Lung (tissue), 12 donors: ENCODE data around the gene LILRB1. TPM values are rescaled to one million over a fixed set of nuclear protein-coding genes. Genes with fewer than 3 reads are reported as not detected.

Experiments
- ATAC-seq: fragments of 200-7000 bp; cut with Tn5 transposase; one replicate; pipeline ENCODE4 v1.9.1; 2020; ENCODE audit warnings: moderate number of reproducible peaks; ENCODE audit not compliant: insufficient read depth, low FRiP score
- DNase-seq, 3 donors: peaks; one replicate each; pipeline ENCODE4 v3.0.0-alpha.2; 2013 to 2017
- H3K27ac ChIP-seq, 2 donors: one replicate each; pipeline ENCODE4 v1.5.1; 2013; ENCODE audit warnings: mild to moderate bottlenecking in 2 of 2, moderate library complexity in 2 of 2, control low read depth in 1 of 2, inconsistent platforms in 1 of 2, low read depth in 1 of 2, low read length in 1 of 2
- H3K27me3 ChIP-seq, 3 donors: one replicate each; pipeline ENCODE4 v1.5.1; 2013; ENCODE audit warnings: low read length in 2 of 3; ENCODE audit not compliant: control insufficient read depth in 3 of 3, insufficient read depth in 3 of 3
- H3K36me3 ChIP-seq, 4 donors: one replicate each; pipeline ENCODE4 v1.5.1; 2013; ENCODE audit warnings: low read length in 4 of 4, mild to moderate bottlenecking in 1 of 4, moderate library complexity in 1 of 4; ENCODE audit not compliant: control insufficient read depth in 4 of 4, insufficient read depth in 4 of 4
- H3K4me1 ChIP-seq, 5 donors: one replicate each; pipeline ENCODE4 v1.5.1; 2013; ENCODE audit warnings: low read length in 5 of 5, mild to moderate bottlenecking in 2 of 5, moderate library complexity in 1 of 5; ENCODE audit not compliant: control insufficient read depth in 5 of 5, insufficient read depth in 5 of 5
- H3K4me3 ChIP-seq: one replicate; pipeline ENCODE4 v1.5.1; 2013; ENCODE audit warnings: mild to moderate bottlenecking, control low read depth, moderate library complexity
- H3K9ac ChIP-seq, 2 donors: one replicate each; pipeline ENCODE4 v1.5.1; 2013; ENCODE audit warnings: low read length in 2 of 2, control low read depth in 1 of 2; ENCODE audit not compliant: insufficient read depth in 1 of 2
- H3K9me3 ChIP-seq, 4 donors: one replicate each; pipeline ENCODE4 v1.5.1; 2013; ENCODE audit warnings: low read length in 3 of 4, mild to moderate bottlenecking in 1 of 4, moderate library complexity in 1 of 4; ENCODE audit not compliant: control insufficient read depth in 4 of 4, insufficient read depth in 3 of 4
- WGBS, 2 donors: extraction: QIAGEN DNeasy Blood & Tissue Kit; methylation state at CpG; one replicate each; pipeline ENCODE4 v1.1.7; 2013; 5-methylcytosine and 5-hydroxymethylcytosine counted together
- polyA plus RNA-seq, 2 donors: library from polyadenylated mRNA; stranded (reverse); fragments of 200-250 nt; gene quantifications; one replicate each; pipeline ENCODE4 v1.2.1, GENCODE V29; 2013
- total RNA-seq, 2 donors: library from RNA; depleted of rRNA in 1 of 2; stranded (reverse); fragments of >200 nt in 1 of 2; gene quantifications; one replicate each; pipeline ENCODE4 v1.2.1, GENCODE V29; 2014 to 2021
- TF ChIP-seq, protein P1 (sequence below): IDR thresholded peaks from 2 replicates; pipeline ENCODE4 v1.5.1; 2012; ENCODE audit warnings: mild to moderate bottlenecking; ENCODE audit errors: control extremely low read depth, extremely low read depth
- donor health status: control.
- donor health status: control.
- donor health status: Bipolar disorder and iron deficiency.
- donor health status: healthy.
- donor health status: DM: yes; HTN: yes; CAD: no.

LILRB1 gene
- total and polyA plus RNA-seq, 4 donors: 5.1 to 90.5 (median 20.7) TPM

DNA sequence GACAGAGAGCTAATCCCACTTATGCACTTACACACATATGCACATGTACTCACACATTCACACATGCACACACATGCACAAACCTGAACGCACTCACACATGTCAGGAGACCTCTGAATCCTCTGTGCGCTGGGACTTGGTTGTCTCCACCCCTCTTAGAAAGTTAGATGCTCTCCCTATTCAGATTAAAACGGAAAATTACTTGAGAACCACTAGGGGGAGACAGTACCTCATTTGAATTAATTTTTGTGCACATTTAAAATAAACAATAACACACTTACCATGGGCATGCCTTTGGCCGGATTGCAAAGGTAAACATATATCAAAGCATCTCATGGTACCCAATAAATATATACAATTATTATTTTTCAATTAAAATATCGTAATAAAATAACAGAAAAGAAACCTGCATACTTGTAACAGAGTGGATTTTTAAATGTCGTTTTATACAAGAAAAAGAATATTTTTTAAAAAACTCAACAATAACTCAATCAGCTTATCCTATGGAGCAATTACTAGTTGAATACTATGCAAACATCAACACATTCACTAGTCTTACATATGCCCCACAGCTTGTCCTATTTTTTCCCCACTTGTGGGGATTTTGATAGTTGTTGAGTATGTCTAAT is 23.0 kb downstream of the LILRB1 start:
- DNase-seq: peak in 1 of 3 donors; percentile 10
- no peak overlapping the region for H3K27ac ChIP-seq
- no peak for ATAC-seq

DNA sequence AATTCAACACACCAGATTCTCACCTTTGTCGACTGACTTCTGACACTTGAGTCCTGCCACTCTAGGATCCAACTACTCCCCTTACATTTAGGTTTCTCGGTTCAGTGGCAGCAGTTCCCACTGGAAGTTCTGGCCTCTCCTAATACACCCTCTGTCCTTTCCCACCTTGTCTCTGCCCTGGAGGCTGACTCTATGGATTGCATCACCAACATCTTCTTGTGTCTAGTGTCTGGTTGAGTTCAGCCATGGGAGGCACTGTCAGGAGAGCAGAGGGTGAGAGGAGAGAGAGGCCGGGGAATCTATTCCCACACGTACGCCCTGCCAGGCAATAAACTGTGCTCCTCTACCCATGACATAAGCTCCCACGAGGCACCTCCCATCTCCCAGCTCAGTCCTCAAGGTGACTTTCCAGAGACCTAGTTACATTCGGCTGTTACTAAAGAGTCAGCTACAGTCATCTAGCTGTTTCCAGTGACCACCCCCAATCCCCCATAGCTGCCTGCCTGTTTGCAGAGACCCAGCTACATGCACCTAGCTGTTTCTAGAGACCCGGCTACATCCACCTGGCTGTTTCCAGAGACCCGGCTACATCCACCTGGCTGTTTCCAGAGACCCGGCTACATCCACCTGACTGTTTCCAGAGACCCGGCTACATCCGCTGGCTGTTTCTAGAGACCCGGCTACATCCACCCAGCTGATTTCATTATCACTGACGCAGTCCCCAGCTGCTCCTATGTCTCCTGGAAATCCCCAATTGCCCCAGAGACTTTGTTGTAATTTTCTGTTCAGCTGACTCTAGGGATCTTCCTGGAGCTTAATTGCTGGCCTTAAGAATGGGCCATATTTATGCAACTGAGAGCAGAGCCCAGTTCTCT is 24.4 kb downstream of the LILRB1 start:
- Histone ChIP-seq H3K9me3 (peaks cover 0 to 3% (median 0%) of the 10 kb centered on the region in 4 donors), H3K4me3 (no peak overlapping the region), H3K27ac (no peak overlapping the region), H3K9ac (no peak overlapping the region), H3K4me1 (no peaks in the 10 kb centered on the region), H3K27me3 (no peaks in the 10 kb centered on the region), H3K36me3 (no peaks in the 10 kb centered on the region)
- no peak for DNase-seq
- no peak for ATAC-seq
- 74 to 86% methylated on average over 14 of the region's 14 CpGs for WGBS, 2 donors
- TF ChIP-seq, protein P1, sequence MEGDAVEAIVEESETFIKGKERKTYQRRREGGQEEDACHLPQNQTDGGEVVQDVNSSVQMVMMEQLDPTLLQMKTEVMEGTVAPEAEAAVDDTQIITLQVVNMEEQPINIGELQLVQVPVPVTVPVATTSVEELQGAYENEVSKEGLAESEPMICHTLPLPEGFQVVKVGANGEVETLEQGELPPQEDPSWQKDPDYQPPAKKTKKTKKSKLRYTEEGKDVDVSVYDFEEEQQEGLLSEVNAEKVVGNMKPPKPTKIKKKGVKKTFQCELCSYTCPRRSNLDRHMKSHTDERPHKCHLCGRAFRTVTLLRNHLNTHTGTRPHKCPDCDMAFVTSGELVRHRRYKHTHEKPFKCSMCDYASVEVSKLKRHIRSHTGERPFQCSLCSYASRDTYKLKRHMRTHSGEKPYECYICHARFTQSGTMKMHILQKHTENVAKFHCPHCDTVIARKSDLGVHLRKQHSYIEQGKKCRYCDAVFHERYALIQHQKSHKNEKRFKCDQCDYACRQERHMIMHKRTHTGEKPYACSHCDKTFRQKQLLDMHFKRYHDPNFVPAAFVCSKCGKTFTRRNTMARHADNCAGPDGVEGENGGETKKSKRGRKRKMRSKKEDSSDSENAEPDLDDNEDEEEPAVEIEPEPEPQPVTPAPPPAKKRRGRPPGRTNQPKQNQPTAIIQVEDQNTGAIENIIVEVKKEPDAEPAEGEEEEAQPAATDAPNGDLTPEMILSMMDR: no peak

More for the DNA sequence above, 23.0 kb downstream of the LILRB1 start:
- TF ChIP-seq, protein P1: peak; percentile 17
- Histone ChIP-seq H3K9ac (no peak overlapping the region), H3K27me3 (no peaks in the 10 kb centered on the region), H3K4me1 (no peaks in the 10 kb centered on the region), H3K9me3 (peaks cover 0 to 1% (median 0%) of the 10 kb centered on the region in 4 donors), H3K36me3 (no peaks in the 10 kb centered on the region), H3K4me3 (no peak overlapping the region)
- 34 to 40% methylated on average over 6 of the region's 6 CpGs for WGBS, 2 donors

DNA sequence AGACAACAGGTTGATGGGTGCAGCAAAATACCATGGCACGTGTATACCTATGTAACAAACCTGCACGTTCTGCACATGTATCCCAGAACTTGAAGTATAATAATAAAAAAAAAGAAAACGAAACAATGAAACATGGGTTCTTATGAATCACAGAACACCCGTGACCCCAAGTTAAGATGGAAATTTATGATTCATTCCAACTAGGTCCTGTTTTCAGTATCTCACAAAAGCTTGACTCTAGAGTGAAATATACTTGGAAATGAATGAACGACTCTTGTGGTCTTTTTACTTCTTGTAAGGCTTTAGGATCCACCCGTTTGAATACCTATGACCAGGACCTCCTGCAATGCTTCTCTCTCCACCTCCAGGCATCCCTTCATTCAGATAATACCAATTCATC is 29.0 kb downstream of the LILRB1 start:
- no peak overlapping the region for H3K4me3 ChIP-seq
- no peak overlapping the region for H3K27ac ChIP-seq
- H3K9me3 ChIP-seq: peaks cover 0 to 3% (median 0%) of the 10 kb centered on the region in 4 donors
- H3K27me3 ChIP-seq: no peaks in the 10 kb centered on the region
- DNase-seq: no peak
- no peaks in the 10 kb centered on the region for H3K36me3 ChIP-seq
- no peak overlapping the region for H3K9ac ChIP-seq
- TF ChIP-seq, protein P1: no peak
- no peak for ATAC-seq
- 77 to 85% methylated on average over 6 of the region's 6 CpGs for WGBS, 2 donors
- H3K4me1 ChIP-seq: no peaks in the 10 kb centered on the region
